ENCODE data around the gene PFKFB3.
"Not testable (repeated sequence)": the region's sequence is repeated elsewhere in the genome, so short reads cannot be mapped to it uniquely, and the experiment has no call there.

Gene PFKFB3

GRCh38 chr10:6179078-6179477 lies 23.7 kb upstream of the PFKFB3 start:
- DNase-seq: no peak

GRCh38 chr10:6180480-6181110 lies 22.1 kb upstream of the PFKFB3 start:
- no peak for DNase-seq

GRCh38 chr10:6181249-6181648 lies 21.5 kb upstream of the PFKFB3 start:
- no peak for DNase-seq

GRCh38 chr10:6182454-6183098 lies 20.2 kb upstream of the PFKFB3 start:
- DNase-seq: no peak

GRCh38 chr10:6185039-6185716 lies 17.6 kb upstream of the PFKFB3 start:
- DNase-seq: no peak

- no peak for DNase-seq
These were observed 15.9 kb upstream of the PFKFB3 start for GRCh38 chr10:6186894-6187256.

GRCh38 chr10:6187278-6187677 lies 15.5 kb upstream of the PFKFB3 start:
- DNase-seq: no peak

- not testable (repeated sequence) for DNase-seq
These were observed 12.7 kb upstream of the PFKFB3 start for GRCh38 chr10:6190033-6190432.

- no peak for DNase-seq
These were observed 11.6 kb upstream of the PFKFB3 start for GRCh38 chr10:6191147-6191546.

GRCh38 chr10:6191569-6191968 lies 11.2 kb upstream of the PFKFB3 start:
- DNase-seq: no peak

- not testable (repeated sequence) for DNase-seq
These were observed 9.4 kb upstream of the PFKFB3 start for GRCh38 chr10:6193342-6193741.

- no peak for DNase-seq
These were observed 8.4 kb upstream of the PFKFB3 start for GRCh38 chr10:6194311-6194710.

- no peak for DNase-seq
These were observed 7.4 kb upstream of the PFKFB3 start for GRCh38 chr10:6195376-6195775.

GRCh38 chr10:6195846-6196245 lies 6.9 kb upstream of the PFKFB3 start:
- no peak for DNase-seq

GRCh38 chr10:6196524-6196923 lies 6.2 kb upstream of the PFKFB3 start:
- DNase-seq: not testable (repeated sequence)

- no peak for DNase-seq
These were observed 5.4 kb upstream of the PFKFB3 start for GRCh38 chr10:6197321-6197720.

- DNase-seq: no peak
These were observed 4.6 kb upstream of the PFKFB3 start for GRCh38 chr10:6198171-6198570.

- no peak for DNase-seq
These were observed 3.5 kb upstream of the PFKFB3 start for GRCh38 chr10:6199131-6199733.

- DNase-seq: no peak
These were observed 2.3 kb upstream of the PFKFB3 start for GRCh38 chr10:6200440-6200733.

GRCh38 chr10:6200734-6201515 lies 1.8 kb upstream of the PFKFB3 start:
- DNase-seq: no peak

- DNase-seq: no peak
These were observed 1.2 kb upstream of the PFKFB3 start for GRCh38 chr10:6201516-6201975.

- DNase-seq: no peak
These were observed 541 bp upstream of the PFKFB3 start for GRCh38 chr10:6202098-6202683.

Measured in NCI-H2227 treated with DMSO at 0.1 percent for 48 hours (cell line).